Panc1 (cell line): Measurements from ENCODE around the gene KLF17. TPM values are rescaled to one million over a fixed set of nuclear protein-coding genes. Genes with fewer than 3 reads are reported as not detected.

Experiments
- ATAC-seq: fragments of 200-7000 bp; cut with Tn5 transposase; 2 replicates; pipeline ENCODE4 v1.9.1; 2020; ENCODE audit warnings: mild to moderate bottlenecking, moderate library complexity
- BruUV-seq: library from RNA; stranded (reverse); fragments of 400-500 nt; replicated peaks from 2 replicates; lab custom pipeline; 2021; lab: Mats Ljungman, UMichigan
- CTCF ChIA-PET: fragments of 300-600 bp; sonication (Branson Sonifier 250); formaldehyde crosslinking; loops from one replicate; lab custom pipeline; 2022; ENCODE audit warnings: antibody characterized with exemption; lab: Charles Lee
- POLR2A ChIA-PET: fragments of 300-600 bp; sonication (Branson Sonifier 250); formaldehyde crosslinking; loops from one replicate; lab custom pipeline; 2022; ENCODE audit warnings: antibody characterized with exemption; lab: Charles Lee
- DNase-seq: peaks from one replicate; pipeline ENCODE4 v3.0.0-alpha.2; 2010; ENCODE audit warnings: low read depth, low spot score
- H3K27ac ChIP-seq: 2 replicates; pipeline ENCODE4 v1.5.1; 2011; ENCODE audit warnings: mild to moderate bottlenecking, low read length, inconsistent platforms
- H3K27me3 ChIP-seq: fragments of 200-500 bp; sonication (Bioruptor generic); 2 replicates; pipeline ENCODE4 v1.6.0; 2014; ENCODE audit warnings: low read length, inconsistent platforms; ENCODE audit not compliant: control insufficient read depth, insufficient read depth
- H3K36me3 ChIP-seq: fragments of 200-500 bp; sonication (Bioruptor generic); 2 replicates; pipeline ENCODE4 v1.5.1; 2014; ENCODE audit warnings: inconsistent platforms, mild to moderate bottlenecking, low read length, moderate library complexity; ENCODE audit not compliant: control insufficient read depth, insufficient read depth
- H3K4me1 ChIP-seq: 2 replicates; pipeline ENCODE4 v1.5.1; 2011; ENCODE audit warnings: inconsistent platforms, mild to moderate bottlenecking, low read length, moderate library complexity; ENCODE audit not compliant: control insufficient read depth, insufficient read depth
- H3K4me3 ChIP-seq, 2 experiments: 2 replicates each; pipeline ENCODE4 v1.5.1; 2011 to 2012; ENCODE audit warnings: low read depth in 2 of 2, low read length in 2 of 2, mild to moderate bottlenecking in 2 of 2, inconsistent platforms in 1 of 2, moderate library complexity in 1 of 2
- H3K9me3 ChIP-seq: fragments of 200-500 bp; sonication (Bioruptor generic); 2 replicates; pipeline ENCODE4 v1.5.1; 2014; ENCODE audit warnings: low read depth, mild to moderate bottlenecking, inconsistent platforms, low read length, moderate library complexity; ENCODE audit not compliant: control insufficient read depth, insufficient read depth
- CTCF ChIP-seq: fragments of 450-650 bp; IDR thresholded peaks from 2 replicates; pipeline ENCODE4 v1.5.1; 2017; ENCODE audit warnings: mild to moderate bottlenecking
- POLR2AphosphoS5 ChIP-seq: IDR thresholded peaks from 2 replicates; pipeline ENCODE4 v1.6.1; 2012; ENCODE audit warnings: mild to moderate bottlenecking, low read depth, low read length, moderate library complexity
- REST ChIP-seq, 2 experiments: IDR thresholded peaks; 2 replicates each; pipeline ENCODE4 v1.6.1; 2011 to 2012; ENCODE audit warnings: low read depth in 2 of 2, control low read depth in 1 of 2, low read length in 1 of 2, mild to moderate bottlenecking in 1 of 2, moderate library complexity in 1 of 2; ENCODE audit not compliant: insufficient read depth in 1 of 2
- SIN3A ChIP-seq: IDR thresholded peaks from 2 replicates; pipeline ENCODE4 v1.6.1; 2012; ENCODE audit warnings: low read depth, mild to moderate bottlenecking, low read length, moderate library complexity, borderline replicate concordance; ENCODE audit not compliant: insufficient read depth
- TCF7L2 ChIP-seq: IDR thresholded peaks from 2 replicates; pipeline ENCODE4 v1.6.1; 2011; ENCODE audit warnings: mild to moderate bottlenecking, low read depth, low read length, inconsistent platforms
- in situ Hi-C: cut with HindIII; loops from 2 replicates; pipeline ENCODE4 v1.10.0; 2016; ENCODE audit warnings: low sequenced_read_pairs, low pct_unique_long_range_greater_than_20kb
- intact Hi-C: fragments of 100-400 bp; cut with micrococcal nuclease; formaldehyde crosslinking; loops from one replicate; pipeline ENCODE4 v1.10.0; 2022; ENCODE audit not compliant: unreplicated experiment
- total RNA-seq: library from RNA; stranded (reverse); gene quantifications from one replicate; pipeline ENCODE4 v1.2.1, GENCODE V29; 2021; ENCODE audit not compliant: unreplicated experiment

KLF17 gene
- total RNA-seq, 1 experiment from 2014 or later, result not detected

- ATAC-seq (no peak), DNase-seq (no peak)
- ChIA-PET CTCF (interaction anchor here (0.5 kb wide), 1 partner anchor 506 kb away, joined by 3 read pairs; the partner anchor contains the start of genes ARMH1 and TMEM53), POLR2A (no interaction called here)
- no TSS peak for BruUV-seq
- no peak overlapping the region for H3K4me3 ChIP-seq
- no peaks in the 10 kb centered on the region for H3K27me3 ChIP-seq
- H3K4me1 ChIP-seq, result no peaks in the 10 kb centered on the region
- intact Hi-C loops (no loop called here), in situ Hi-C loops (no loop called here)
- TF ChIP-seq REST (IDR thresholded peaks at IDR 0.05; ENCODE audit: insufficient read depth in 1 of 2, low read depth in 2 of 2, low read length in 1 of 2), result no peak
- TF ChIP-seq CTCF, result peak; percentile 21; the same call in 1 of the 2 replicates
- no peak overlapping the region for H3K27ac ChIP-seq
- H3K36me3 ChIP-seq, result no peaks in the 10 kb centered on the region
- no peaks in the 10 kb centered on the region for H3K9me3 ChIP-seq
Measured at GRCh38 chr1:44168520-44169098, 50.0 kb downstream of the KLF17 start.

- DNase-seq, result no peak
- TF ChIP-seq TCF7L2 (no peak), REST (IDR thresholded peaks at IDR 0.05; ENCODE audit: insufficient read depth in 1 of 2, low read depth in 2 of 2, low read length in 1 of 2) (no peak), POLR2AphosphoS5 (no peak), SIN3A (no peak), CTCF (0 out of 2 replicates have a peak, but pooled peaks have one; percentile 18)
- CTCF ChIA-PET, result no interaction called here
- Histone ChIP-seq H3K27ac (no peak overlapping the region), H3K9me3 (peaks cover 7% of the 10 kb centered on the region; the same call in 1 of the 2 replicates), H3K4me1 (no peaks in the 10 kb centered on the region), H3K4me3 (no peak overlapping the region), H3K36me3 (no peaks in the 10 kb centered on the region), H3K27me3 (no peaks in the 10 kb centered on the region)
- intact Hi-C loops (no loop called here), in situ Hi-C loops (no loop called here)
- POLR2A ChIA-PET, result no interaction called here
- BruUV-seq, result no TSS peak
- ATAC-seq, result no peak
Measured at GRCh38 chr1:44170281-44170823, 51.7 kb downstream of the KLF17 start.
